Stimulated activated CD8-positive, alpha-beta memory T cell treated with anti-CD3 and anti-CD28 coated beads, Interleukin-12 subunit alpha, Interleukin-12 subunit beta, amount 100 ng/mL, for 24 hours (primary cell): Measurements from ENCODE around the gene TOX2.

ENCODE experiments used
- DNase-seq: peaks from one replicate; pipeline ENCODE4 v3.0.0-alpha.2; 2020; ENCODE audit errors: extremely low read depth

Gene TOX2

DNA sequence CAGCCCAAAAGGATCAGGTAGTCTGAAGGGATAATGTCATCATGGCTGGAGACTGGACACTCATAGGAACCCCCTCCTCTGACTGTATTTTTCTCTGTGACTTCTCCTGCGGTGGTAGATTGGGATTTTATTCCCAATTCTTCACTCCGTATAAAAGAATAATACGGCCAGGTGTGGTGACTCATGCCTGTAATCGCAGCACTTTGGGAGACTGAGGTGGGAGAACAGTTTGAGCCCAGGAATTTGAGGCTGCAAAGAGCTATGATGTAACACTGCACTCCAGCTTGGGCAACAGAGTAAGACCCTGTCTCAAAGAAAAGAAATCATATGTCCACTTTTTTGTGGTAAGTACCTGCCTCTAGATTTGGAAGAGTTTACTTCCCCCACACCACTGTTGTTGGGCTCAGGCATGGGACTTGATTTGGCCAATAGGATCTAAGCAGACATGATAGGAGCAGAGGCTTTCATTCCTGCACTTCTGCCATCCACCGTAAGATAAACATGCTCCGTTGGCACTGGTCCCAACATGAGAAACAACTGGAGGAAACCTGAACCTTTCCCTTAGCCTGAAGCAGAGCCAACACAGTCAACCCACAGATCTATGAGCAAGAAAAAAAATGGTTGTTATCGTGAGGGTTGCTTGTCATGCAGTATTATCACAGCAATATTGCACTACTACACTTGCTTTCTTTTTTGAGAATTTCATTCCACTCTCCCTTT, 190.3 kb downstream of the TOX2 start:
- DNase-seq, result no peak

DNA sequence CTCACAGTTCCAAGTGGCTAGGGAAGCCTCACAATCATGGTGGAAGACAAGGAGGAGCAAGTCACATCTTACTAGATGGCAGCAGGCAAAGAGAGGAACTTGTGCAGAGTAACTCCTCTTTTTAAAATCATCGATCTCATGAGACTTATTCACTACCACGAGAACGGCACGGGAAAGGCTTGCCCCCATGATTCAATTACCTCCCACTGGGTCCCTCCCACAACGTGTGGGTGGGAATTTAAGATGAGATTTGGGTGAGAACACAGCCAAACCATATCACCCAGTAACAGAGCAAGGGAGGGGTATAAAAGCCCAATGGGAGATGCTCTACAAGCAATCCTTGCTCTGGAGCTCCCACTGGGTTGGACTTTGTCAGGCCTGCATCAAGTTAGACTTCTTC, 192.0 kb downstream of the TOX2 start:
- DNase-seq, result no peak

DNA sequence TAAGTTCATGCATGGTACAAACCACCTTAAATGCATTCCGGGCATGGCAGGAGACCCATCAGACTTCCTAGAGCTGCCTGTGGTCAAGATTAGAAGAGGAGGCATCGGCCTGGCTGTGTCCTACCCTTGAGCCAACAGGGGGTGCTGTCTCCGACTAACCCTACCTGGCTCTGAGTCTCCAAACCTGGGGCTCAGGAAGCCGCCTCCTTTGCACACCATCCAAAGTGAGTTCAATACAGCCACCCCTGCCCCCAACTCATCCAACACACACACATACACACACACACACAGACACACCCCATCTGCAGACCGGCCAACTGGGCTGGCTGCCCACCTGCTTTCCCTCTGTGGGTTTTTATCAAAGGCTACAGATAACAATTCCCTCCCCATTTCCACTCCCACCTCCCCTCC, 195.3 kb downstream of the TOX2 start:
- DNase-seq, result no peak

DNA sequence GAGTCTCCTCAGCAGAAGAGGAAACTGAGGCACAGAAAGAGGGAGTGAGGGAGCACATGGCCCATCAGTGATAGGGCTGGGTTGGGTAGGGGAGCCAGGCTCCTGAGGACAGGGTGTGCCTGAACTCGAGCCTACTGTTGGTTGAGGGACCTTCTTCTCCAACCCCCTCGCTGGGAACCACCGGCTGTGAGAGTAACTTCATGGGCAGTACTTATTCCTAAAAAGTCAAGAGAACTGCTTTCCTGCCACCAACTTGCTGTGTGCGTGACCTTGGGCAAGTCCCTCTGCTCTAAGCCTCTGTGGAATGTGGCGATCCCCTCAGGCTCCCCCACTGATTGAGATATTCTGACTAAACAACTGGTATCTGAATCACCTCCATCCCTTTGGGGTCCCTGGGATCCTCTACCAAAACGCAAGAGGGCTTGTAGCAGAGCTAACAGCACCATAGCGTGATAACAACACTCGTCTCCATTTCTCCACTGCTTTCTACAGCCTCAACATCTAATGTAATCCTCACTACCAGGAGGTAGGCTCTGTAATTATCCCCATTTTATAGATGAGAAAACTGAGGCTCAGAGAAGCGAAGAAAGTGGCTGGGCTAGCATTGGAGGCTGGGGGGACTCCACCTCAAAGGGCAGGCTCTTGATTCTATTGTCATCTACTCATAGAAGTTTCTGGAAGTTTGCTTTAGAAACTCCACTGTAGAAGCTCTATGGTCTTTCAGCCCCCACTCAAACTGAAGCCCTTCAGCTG, 196.3 kb downstream of the TOX2 start:
- no peak for DNase-seq

DNA sequence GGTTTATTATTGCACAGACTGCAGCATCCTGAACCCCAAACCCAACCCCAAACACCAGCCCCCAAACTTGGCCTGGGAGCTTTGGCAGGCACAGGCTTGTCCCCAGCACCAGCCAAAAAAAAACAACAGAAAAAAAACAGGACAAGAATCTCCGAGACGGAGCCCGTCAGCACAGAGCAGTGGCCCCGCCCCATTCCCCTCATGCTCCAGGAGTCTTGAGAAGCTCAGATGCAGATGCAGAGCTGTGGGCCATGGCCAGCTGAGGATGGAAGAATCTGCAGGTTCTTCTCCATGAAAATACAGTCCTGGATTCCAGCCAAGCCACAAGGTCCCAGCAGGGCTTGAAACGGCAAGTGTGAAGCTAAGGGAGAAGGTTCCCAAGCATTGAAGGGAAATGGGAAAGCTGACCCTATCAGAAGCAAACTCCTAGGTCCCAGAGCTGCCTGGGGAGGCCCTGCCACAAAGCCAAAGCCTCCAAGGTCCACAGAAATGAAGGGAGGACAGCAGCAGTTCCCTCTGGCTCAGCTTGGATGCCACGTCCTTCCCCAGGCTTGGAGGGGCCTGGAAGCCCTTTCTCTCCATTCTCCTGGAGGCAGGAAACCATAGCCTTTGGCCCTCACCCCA, 197.2 kb downstream of the TOX2 start:
- no peak for DNase-seq

DNA sequence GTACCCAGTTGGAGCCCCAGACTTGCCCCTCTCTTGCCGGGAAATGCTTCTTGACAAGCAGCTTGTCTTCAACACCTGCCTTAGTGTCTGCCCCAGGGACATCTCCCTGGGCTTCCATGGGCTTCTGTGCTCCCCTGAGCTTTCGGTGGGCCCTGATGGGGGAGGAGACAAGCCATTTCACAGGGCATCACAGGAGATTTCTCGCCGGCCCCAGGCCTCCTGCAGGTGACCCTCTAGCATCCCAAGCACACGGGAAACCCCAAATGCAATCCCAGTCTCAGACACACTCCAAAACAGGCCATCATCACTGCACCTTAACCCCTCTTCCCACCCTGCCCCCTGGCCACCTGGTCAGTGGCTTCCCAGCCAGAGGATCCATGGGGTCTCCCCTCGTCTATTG, 197.8 kb downstream of the TOX2 start:
- DNase-seq, result no peak

DNA sequence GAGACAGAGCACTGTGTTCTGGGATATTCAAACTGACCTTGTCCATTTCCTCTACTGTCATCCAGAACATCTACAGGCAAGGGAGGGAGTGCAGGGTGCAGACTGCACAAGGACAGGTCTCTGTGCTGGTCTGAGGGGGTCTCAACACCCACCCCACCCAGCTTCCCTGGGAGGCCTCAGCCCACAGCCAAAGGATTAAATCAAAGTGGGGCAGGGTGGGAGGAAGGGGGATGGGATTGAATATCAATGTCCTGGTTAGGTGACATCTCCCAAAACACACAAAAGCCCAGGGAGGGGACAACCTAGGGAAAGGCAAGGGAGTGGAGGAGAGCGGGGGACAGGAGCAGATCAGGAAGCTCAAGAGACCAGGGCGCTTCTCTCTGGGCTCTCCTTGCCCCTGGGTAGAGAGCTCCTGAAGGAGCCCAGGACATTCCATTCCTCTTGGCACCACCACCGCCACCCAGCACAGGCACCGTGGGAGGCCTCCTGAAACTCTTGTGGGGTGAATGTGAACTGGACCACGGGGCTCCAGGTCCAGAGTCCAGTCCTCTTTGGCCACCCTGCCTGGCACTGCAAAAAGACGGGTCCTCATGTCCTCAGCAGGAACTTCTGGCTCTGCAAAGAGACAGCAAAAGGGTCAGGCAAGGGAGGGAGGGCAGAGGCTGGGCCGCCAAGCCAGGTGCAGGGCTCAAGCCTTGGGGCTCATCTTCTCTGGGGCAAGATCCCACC, 198.4 kb downstream of the TOX2 start:
- no peak for DNase-seq

DNA sequence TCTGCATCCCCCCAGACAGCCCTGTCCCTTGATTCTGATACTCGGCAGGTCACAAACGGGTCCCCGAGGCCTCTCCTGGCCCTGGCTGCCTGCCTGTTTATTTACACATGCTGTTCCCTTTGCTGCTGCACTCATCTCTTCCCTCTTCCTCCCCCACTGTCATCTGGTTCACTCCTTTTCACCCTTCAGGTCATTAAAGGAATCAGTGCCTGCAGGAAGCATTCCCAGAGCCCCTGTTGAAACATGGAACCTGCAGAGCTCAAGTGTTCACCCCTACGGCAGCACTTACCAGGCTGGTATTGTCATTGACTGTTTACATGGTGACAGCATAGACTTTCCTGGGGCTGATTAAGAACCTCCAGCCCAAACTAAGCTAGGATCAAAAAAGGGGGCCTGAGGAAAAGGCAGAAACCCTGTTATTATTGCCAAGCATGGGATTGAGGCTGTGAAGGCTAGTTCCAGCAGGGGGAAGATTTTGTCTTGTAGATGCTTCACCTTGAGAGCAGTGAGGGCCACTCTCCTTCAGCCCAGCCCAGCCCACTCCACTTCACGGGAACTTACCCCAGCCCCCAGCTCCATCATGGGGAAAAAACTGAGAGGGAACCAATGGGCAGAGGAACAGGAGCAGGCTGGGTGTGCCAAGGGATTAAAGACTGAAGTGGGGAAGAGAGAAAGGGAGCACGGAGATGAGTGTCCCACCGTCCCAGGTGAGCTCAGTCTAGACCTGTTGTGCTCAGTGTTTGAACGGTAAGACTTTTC, 199.1 kb downstream of the TOX2 start:
- DNase-seq, result no peak

DNA sequence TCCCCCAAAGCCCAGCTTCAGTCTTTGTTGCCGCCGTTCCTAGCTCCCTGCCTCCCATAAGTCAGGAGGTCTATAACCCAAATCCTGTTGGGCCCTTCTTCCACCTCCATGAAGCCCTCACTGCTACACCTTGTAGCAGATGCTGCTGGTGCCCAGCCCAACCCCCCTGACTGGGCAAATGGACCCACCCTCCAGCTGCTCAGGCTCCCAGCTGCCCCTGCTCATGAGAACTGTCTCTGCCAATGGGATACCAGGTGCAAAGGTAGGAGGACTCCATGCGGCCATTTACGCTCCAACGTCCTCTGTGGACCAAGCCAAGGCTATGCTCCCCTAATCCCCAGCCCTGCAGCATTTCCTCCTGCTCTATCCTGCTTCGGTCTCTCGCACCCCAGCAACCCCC, 200.5 kb downstream of the TOX2 start:
- DNase-seq, result no peak

DNA sequence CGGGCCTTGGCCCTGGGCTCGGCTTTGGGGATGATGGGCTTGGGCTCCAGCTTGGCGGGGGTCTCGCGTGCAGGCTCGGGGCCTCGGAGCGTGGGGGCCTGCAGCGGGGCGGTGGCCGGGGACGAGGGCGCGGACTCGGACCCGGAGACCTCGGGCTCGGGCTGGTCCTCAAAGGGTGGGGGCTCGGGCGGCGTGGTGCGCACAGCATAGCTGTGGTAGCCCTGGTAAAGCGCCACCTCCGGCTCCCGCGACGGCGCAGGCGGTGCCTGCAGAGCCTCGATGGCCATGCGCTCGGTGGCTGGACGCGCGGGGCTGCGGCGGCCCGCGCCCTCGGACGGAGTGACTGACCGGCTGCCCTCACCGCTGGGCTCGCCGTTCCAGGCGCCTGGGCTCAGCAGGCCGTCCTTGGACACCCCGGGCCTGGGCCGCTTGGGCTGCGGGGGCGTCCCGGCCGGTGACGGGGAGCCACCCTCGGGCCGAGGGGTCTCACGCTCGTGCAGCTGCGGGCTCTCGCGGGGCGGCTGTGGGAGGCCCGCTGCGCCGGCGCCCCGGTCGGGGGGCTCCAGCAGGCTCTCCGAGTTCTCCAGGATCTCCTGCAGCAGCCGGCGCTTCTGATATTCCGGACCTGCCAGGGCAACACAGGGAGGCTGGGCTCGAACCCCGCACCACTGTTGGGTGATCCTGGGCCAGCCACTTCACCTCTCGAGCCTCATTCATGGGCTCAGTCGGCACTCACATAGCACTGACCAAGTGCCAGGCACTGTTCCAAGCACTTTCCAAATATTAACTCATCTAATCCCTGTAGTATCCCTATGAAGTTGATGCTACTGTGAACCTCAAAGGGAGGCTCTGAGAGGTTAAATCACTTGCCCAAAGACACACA, 201.4 kb downstream of the TOX2 start:
- no peak for DNase-seq

DNA sequence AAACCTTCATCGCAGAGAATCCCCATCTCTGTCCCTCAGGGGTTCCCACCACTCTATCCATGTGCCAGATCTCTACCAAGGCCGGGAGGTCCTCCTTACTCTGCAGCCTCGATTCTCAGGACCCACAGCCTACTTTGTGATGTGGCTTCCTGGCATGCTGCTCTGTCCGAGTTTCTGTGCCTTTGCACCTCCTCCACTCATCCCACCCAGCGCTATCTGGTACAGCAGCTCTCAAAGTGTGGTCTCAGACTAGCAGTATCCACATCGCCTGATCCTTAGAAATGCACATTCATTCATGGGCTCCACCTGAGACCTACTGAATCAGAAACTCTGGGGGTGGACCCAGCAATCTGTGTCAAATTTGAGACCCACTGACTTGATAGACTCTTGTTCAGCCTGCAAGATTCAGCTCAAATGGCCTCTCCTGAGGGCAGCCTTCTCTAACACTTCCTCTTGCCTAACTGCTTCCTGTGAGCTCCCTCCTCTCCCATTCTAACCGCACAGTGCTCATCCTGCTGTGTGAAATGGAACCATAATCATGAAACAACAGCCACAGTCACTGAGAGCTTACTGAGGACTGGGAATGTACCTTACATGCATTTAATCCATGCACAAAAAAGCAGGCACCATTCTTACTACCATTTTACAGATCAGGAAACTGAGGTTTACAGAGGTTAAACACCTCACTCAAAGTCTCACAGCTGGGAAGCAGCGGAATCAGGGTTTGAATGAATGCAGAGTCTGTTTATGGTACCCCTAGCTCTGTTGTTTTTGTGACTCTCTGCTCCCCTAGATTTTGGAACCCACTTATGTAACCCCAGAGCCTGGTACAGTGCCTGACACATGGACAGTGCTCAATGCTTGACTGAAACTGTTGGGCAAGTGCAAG, 202.9 kb downstream of the TOX2 start:
- DNase-seq, result no peak

DNA sequence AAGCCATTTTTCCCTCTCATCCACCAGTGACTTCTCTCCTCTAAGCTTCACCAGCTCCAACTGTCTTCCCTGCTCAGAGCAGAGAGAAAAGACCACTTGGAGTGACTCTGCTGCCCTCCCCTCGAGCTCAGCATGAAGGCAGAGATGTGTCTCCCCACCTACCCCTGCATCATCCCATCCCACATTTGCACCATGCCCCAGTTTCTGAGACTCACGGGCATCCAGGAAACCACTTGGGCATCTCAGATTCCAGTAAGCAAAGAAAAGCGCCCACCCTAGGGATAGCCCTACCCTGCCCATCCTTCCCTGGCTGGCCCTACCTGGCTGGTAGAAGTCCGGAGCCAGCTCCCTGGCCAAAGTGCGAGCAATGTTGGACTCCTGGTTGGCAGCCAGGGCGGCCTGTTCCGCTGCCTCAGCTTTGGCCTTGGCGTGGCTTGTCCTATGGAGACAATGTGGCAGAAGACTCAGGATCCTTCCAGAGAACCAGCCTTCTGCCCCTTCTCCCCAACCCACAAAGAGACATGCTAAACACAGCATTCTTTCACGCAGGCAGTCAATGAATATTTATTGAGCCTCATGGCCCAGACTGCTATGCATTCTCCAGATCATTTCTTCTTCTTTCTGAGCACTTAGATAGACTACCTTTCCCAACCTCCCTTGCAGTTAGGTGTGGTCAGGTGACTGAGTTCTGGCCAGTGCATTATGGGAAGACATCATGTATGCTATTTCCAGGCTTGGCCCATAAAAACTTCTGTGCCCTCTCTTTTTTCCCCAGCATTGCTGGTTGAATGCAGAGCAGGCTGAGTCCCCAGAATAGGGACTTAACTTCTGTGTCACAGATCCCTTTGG, 203.8 kb downstream of the TOX2 start:
- no peak for DNase-seq
